ENCODE results near the gene STPG2. TPM values are rescaled to one million over a fixed set of nuclear protein-coding genes. Genes with fewer than 3 reads are reported as not detected.

Gene STPG2
- total RNA-seq, 1 experiment from 2014 or later, result 0.61 TPM

GRCh38 chr4:97953171-97953941 is 189.9 kb downstream of the STPG2 start:
- Mint-ChIP-seq H3K36me3 (ENCODE audit: insufficient read depth, unreplicated experiment) (no peaks in the 10 kb centered on the region), H3K27ac (ENCODE audit: low read depth, unreplicated experiment) (no peak overlapping the region)

GRCh38 chr4:97952763-97953162 is 190.5 kb downstream of the STPG2 start:
- ChIA-PET CTCF (no interaction called here), POLR2A (no interaction called here)
- H3K27ac Mint-ChIP-seq (ENCODE audit: low read depth, unreplicated experiment), result no peak overlapping the region
- H3K36me3 Mint-ChIP-seq (ENCODE audit: insufficient read depth, unreplicated experiment), result no peaks in the 10 kb centered on the region
- H3K4me3 Mint-ChIP-seq (ENCODE audit: unreplicated experiment), result no peak overlapping the region
- intact Hi-C loops (cut with micrococcal nuclease), result no loop called here
- no peak for TF ChIP-seq CTCF (IDR thresholded peaks at IDR 0.05; ENCODE audit: unreplicated experiment)
- no peaks in the 10 kb centered on the region for H3K27me3 Mint-ChIP-seq (ENCODE audit: insufficient read depth, unreplicated experiment)
- H3K4me1 Mint-ChIP-seq (ENCODE audit: insufficient read depth, unreplicated experiment), result peaks cover 6% of the 10 kb centered on the region
- peaks cover 17% of the 10 kb centered on the region for H3K9me3 Mint-ChIP-seq (ENCODE audit: unreplicated experiment)
- DNase-seq (ENCODE audit: unreplicated experiment), result no peak
- no TSS peak for BruUV-seq (replicated peaks)

More at GRCh38 chr4:97953171-97953941, 189.9 kb downstream of the STPG2 start:
- Mint-ChIP-seq H3K9me3 (ENCODE audit: unreplicated experiment) (peaks cover 12% of the 10 kb centered on the region), H3K4me1 (ENCODE audit: insufficient read depth, unreplicated experiment) (peaks cover 6% of the 10 kb centered on the region), H3K4me3 (ENCODE audit: unreplicated experiment) (no peak overlapping the region), H3K27me3 (ENCODE audit: insufficient read depth, unreplicated experiment) (no peaks in the 10 kb centered on the region)
- intact Hi-C loops (cut with micrococcal nuclease), result no loop called here
- no TSS peak for BruUV-seq (replicated peaks)
- DNase-seq (ENCODE audit: unreplicated experiment), result no peak
- POLR2A ChIA-PET, result no interaction called here
- CTCF ChIA-PET, result no interaction called here
- TF ChIP-seq CTCF (IDR thresholded peaks at IDR 0.05; ENCODE audit: unreplicated experiment), result no peak

- intact Hi-C loops (cut with micrococcal nuclease), result no loop called here
- no peak for TF ChIP-seq CTCF (IDR thresholded peaks at IDR 0.05; ENCODE audit: unreplicated experiment)
- BruUV-seq (replicated peaks), result no TSS peak
- Mint-ChIP-seq H3K4me1 (ENCODE audit: insufficient read depth, unreplicated experiment) (peaks cover 6% of the 10 kb centered on the region), H3K36me3 (ENCODE audit: insufficient read depth, unreplicated experiment) (no peaks in the 10 kb centered on the region), H3K4me3 (ENCODE audit: unreplicated experiment) (no peak overlapping the region), H3K27me3 (ENCODE audit: insufficient read depth, unreplicated experiment) (no peaks in the 10 kb centered on the region), H3K9me3 (ENCODE audit: unreplicated experiment) (peaks cover 17% of the 10 kb centered on the region), H3K27ac (ENCODE audit: low read depth, unreplicated experiment) (no peak overlapping the region)
- no peak for DNase-seq (ENCODE audit: unreplicated experiment)
- ChIA-PET CTCF (interaction anchor here (0.9 to 1.1 kb wide), 2 partner anchors 11 to 15 kb away, joined by 3 to 5 read pairs; no protein-coding TSS in a partner anchor), POLR2A (no interaction called here)
Measured at GRCh38 chr4:97950836-97951235, 192.4 kb downstream of the STPG2 start.

GRCh38 chr4:97942951-97943350 is 200.3 kb downstream of the STPG2 start:
- H3K4me1 Mint-ChIP-seq (ENCODE audit: insufficient read depth, unreplicated experiment), result peaks cover 11% of the 10 kb centered on the region
- H3K9me3 Mint-ChIP-seq (ENCODE audit: unreplicated experiment), result peaks cover under 1% of the 10 kb centered on the region
- H3K36me3 Mint-ChIP-seq (ENCODE audit: insufficient read depth, unreplicated experiment), result no peaks in the 10 kb centered on the region
- ChIA-PET POLR2A (no interaction called here), CTCF (no interaction called here)
- H3K4me3 Mint-ChIP-seq (ENCODE audit: unreplicated experiment), result no peak overlapping the region
- BruUV-seq (replicated peaks), result no TSS peak
- H3K27me3 Mint-ChIP-seq (ENCODE audit: insufficient read depth, unreplicated experiment), result no peaks in the 10 kb centered on the region
- no peak for DNase-seq (ENCODE audit: unreplicated experiment)
- intact Hi-C loops (cut with micrococcal nuclease), result no loop called here
- no peak for TF ChIP-seq CTCF (IDR thresholded peaks at IDR 0.05; ENCODE audit: unreplicated experiment)
- no peak overlapping the region for H3K27ac Mint-ChIP-seq (ENCODE audit: low read depth, unreplicated experiment)
